Trophoblast cell (in vitro differentiated cells and primary cell): ENCODE results near the gene PPCDC.
"Not testable (repeated sequence)": the region's sequence is repeated elsewhere in the genome, so short reads cannot be mapped to it uniquely, and the experiment has no call there.

Experiments
- DNase-seq, 2 donors: peaks; one replicate each; pipeline ENCODE4 v3.0.0-alpha.2; 2016
- H2AFZ ChIP-seq: 2 replicates; pipeline ENCODE4 v1.6.1; 2013; ENCODE audit warnings: low read length, moderate library complexity, mild to moderate bottlenecking; ENCODE audit not compliant: insufficient read depth, poor library complexity
- H2AK5ac ChIP-seq: 2 replicates; pipeline ENCODE4 v1.6.1; 2013; ENCODE audit warnings: mild to moderate bottlenecking, low read length
- H2BK120ac ChIP-seq: 2 replicates; pipeline ENCODE4 v1.6.1; 2013; ENCODE audit warnings: low read length, mild to moderate bottlenecking, moderate library complexity; ENCODE audit not compliant: insufficient read depth, poor library complexity
- H2BK12ac ChIP-seq: 2 replicates; pipeline ENCODE4 v1.6.1; 2013; ENCODE audit warnings: mild to moderate bottlenecking, low read length, moderate library complexity
- H2BK5ac ChIP-seq: 2 replicates; pipeline ENCODE4 v1.6.1; 2013; ENCODE audit warnings: low read length, low read depth, moderate library complexity, mild to moderate bottlenecking; ENCODE audit not compliant: poor library complexity
- H3K14ac ChIP-seq: 2 replicates; pipeline ENCODE4 v1.6.1; 2013; ENCODE audit warnings: mild to moderate bottlenecking, low read length
- H3K18ac ChIP-seq: 2 replicates; pipeline ENCODE4 v1.6.1; 2013; ENCODE audit warnings: mild to moderate bottlenecking, low read length
- H3K23ac ChIP-seq: 2 replicates; pipeline ENCODE4 v1.6.1; 2013; ENCODE audit warnings: low read length
- H3K27ac ChIP-seq: 2 replicates; pipeline ENCODE4 v1.5.1; 2013; ENCODE audit warnings: low read depth, mild to moderate bottlenecking, inconsistent platforms, low read length, moderate library complexity
- H3K27me3 ChIP-seq: 2 replicates; pipeline ENCODE4 v1.6.1; 2013; ENCODE audit warnings: inconsistent platforms, mild to moderate bottlenecking, low read length, moderate library complexity; ENCODE audit not compliant: insufficient read depth
- H3K36me3 ChIP-seq, 2 experiments: 1 replicate in 1 of 2; 2 replicates in 1 of 2; pipeline ENCODE4 v1.6.1; 2013; ENCODE audit warnings: low read length in 2 of 2, mild to moderate bottlenecking in 2 of 2, moderate library complexity in 1 of 2; ENCODE audit not compliant: insufficient read depth in 2 of 2, control insufficient read depth in 1 of 2
- H3K4ac ChIP-seq: 2 replicates; pipeline ENCODE4 v1.6.1; 2013; ENCODE audit warnings: low read depth, mild to moderate bottlenecking, low read length, moderate library complexity
- H3K4me1 ChIP-seq, 2 experiments: 1 replicate in 1 of 2; 2 replicates in 1 of 2; pipeline ENCODE4 v1.6.1; 2013; ENCODE audit warnings: low read length in 2 of 2, mild to moderate bottlenecking in 2 of 2, moderate library complexity in 1 of 2; ENCODE audit not compliant: insufficient read depth in 2 of 2, control insufficient read depth in 1 of 2
- H3K4me2 ChIP-seq: 2 replicates; pipeline ENCODE4 v1.6.1; 2013; ENCODE audit warnings: inconsistent platforms, mild to moderate bottlenecking, low read length, moderate library complexity
- H3K4me3 ChIP-seq: 2 replicates; pipeline ENCODE4 v1.5.1; 2013; ENCODE audit warnings: mild to moderate bottlenecking, low read depth, low read length, inconsistent platforms
- H3K79me1 ChIP-seq: one replicate; pipeline ENCODE4 v1.6.1; 2013; ENCODE audit warnings: low read length
- H3K79me2 ChIP-seq: 2 replicates; pipeline ENCODE4 v1.6.1; 2013; ENCODE audit warnings: low read length, mild to moderate bottlenecking; ENCODE audit not compliant: control insufficient read depth, insufficient read depth, poor library complexity
- H3K9ac ChIP-seq: 2 replicates; pipeline ENCODE4 v1.6.1; 2013; ENCODE audit warnings: mild to moderate bottlenecking, low read length
- H3K9me3 ChIP-seq: 2 replicates; pipeline ENCODE4 v1.6.1; 2013; ENCODE audit warnings: low read depth, mild to moderate bottlenecking, control low read depth, inconsistent platforms, low read length; ENCODE audit not compliant: insufficient read depth
- H4K12ac ChIP-seq: 2 replicates; pipeline ENCODE4 v1.6.1; 2013; ENCODE audit warnings: low read depth, mild to moderate bottlenecking, low read length, moderate library complexity
- H4K8ac ChIP-seq: 2 replicates; pipeline ENCODE4 v1.6.1; 2013; ENCODE audit warnings: low read depth, mild to moderate bottlenecking, low read length, moderate library complexity
- H4K91ac ChIP-seq: one replicate; pipeline ENCODE4 v1.6.1; 2013; ENCODE audit warnings: low read depth, mild to moderate bottlenecking, low read length, moderate library complexity
- WGBS: extraction: QIAGEN DNeasy Blood & Tissue Kit; methylation state at CpG from one replicate; pipeline ENCODE4 v1.1.7; 2013; ENCODE audit warnings: missing lambda C conversion rate; ENCODE audit not compliant: insufficient read length, insufficient coverage; ENCODE audit errors: extremely low coverage; 5-methylcytosine and 5-hydroxymethylcytosine counted together

PPCDC gene

DNA sequence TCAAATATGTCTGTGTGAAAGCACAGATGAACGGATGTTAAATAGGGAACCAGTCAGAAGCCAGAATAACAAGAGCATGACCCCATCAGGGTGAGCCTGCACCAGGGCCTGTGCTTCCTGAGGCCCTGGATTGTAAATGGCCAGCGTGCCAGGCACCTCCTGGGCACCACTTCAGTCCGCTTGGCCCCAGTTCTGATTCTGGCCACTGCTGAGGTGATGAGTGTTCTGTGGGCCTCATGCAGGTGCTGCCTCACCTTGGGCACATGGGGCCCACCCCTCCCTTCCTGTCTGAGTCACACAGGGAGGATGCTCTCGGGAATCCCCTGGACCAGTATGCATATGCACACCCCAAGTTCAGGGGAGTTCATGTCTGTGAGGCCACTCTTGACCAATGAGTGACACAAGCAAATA is 54.2 kb downstream of the PPCDC start:
- not testable (repeated sequence) for H4K91ac ChIP-seq, H3K36me3 ChIP-seq, H3K4ac ChIP-seq, H2BK12ac ChIP-seq, H3K4me1 ChIP-seq, H3K9ac ChIP-seq, H3K9me3 ChIP-seq, H3K14ac ChIP-seq, H3K4me3 ChIP-seq, H3K79me2 ChIP-seq, H4K8ac ChIP-seq, H3K79me1 ChIP-seq, H3K27ac ChIP-seq, H4K12ac ChIP-seq, DNase-seq, H2AFZ ChIP-seq, H3K23ac ChIP-seq, H2BK120ac ChIP-seq, H2AK5ac ChIP-seq, H2BK5ac ChIP-seq, H3K18ac ChIP-seq, H3K4me2 ChIP-seq, H3K27me3 ChIP-seq
- WGBS: no CpG with 5 or more reads among the region's 4 CpGs

DNA sequence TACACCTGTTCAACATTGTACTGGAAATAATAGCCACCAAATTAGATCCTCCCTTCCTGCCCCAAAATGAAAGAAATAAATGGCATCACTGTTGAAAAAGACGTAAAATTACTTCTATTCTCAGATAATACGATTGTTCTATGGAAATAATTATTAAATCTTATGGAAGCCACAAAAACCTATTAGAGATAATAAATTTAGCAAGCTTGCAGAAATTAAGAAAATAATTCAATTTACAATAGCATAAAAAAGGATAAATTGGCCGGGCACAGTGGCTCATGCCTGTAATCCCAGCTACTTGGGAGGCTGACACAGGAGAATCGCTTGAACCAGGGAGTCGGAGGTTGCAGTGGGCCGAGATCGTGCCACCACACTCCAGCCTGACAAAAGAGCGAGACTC is 57.8 kb downstream of the PPCDC start:
- DNase-seq: no peak
- Histone ChIP-seq H3K9ac (no peak overlapping the region), H4K12ac (no peak overlapping the region), H3K4me3 (no peak overlapping the region), H4K91ac (no peak overlapping the region), H3K36me3 (no peaks in the 10 kb centered on the region), H3K9me3 (no peaks in the 10 kb centered on the region), H3K23ac (no peak overlapping the region), H2AFZ (no peak overlapping the region), H2BK12ac (no peak overlapping the region), H2BK5ac (no peak overlapping the region), H3K27ac (no peak overlapping the region), H3K27me3 (no peaks in the 10 kb centered on the region), H3K4ac (no peak overlapping the region), H3K18ac (no peak overlapping the region), H3K79me2 (no peaks in the 10 kb centered on the region), H4K8ac (no peak overlapping the region), H3K4me1 (no peaks in the 10 kb centered on the region), H2AK5ac (no peak overlapping the region), H3K79me1 (no peaks in the 10 kb centered on the region), H3K4me2 (no peak overlapping the region), H3K14ac (no peak overlapping the region), H2BK120ac (no peak overlapping the region)
- no CpG with 5 or more reads among the region's 8 CpGs for WGBS

DNA sequence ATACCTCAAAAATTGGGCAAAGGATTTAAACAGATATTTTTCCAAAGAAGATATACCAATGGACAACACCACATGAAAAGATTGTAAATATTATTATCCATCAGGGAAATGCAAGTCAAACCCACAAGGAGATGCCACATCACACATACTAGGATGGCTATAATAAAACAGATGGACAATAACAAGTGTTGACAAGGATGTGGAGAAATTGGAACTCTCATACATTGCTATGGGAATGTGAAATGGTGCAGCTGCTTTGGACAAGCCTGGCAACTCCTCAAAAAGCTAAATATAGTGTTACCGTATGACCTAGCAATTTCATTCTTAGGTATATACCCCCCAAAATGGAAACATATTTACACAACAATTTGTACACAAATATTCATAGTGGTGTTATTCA is 59.3 kb downstream of the PPCDC start:
- H3K79me1 ChIP-seq: no peaks in the 10 kb centered on the region
- H2AFZ ChIP-seq: no peak overlapping the region
- no peak overlapping the region for H3K14ac ChIP-seq

DNA sequence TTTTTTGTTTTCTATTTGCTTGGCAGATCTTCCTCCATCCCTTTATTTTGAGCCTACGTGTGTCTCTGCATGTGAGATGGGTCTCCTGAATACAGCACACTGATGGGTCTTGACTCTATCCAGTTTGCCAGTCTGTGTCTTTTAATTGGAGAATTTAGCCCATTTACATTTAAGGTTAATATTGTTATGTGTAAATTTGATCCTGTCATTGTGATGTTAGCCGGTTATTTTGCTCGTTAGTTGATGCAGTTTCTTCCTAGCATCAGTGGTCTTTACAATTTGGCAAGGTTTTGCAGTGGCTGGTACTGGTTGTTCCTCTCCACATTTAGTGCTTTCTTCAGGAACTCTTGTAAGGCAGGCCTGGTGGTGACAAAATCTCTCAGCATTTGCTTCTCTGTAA is 62.3 kb downstream of the PPCDC start:
- H3K79me2 ChIP-seq, H4K12ac ChIP-seq, H2AK5ac ChIP-seq, H3K18ac ChIP-seq, H3K23ac ChIP-seq, DNase-seq, H3K4ac ChIP-seq, H2BK5ac ChIP-seq, H3K4me3 ChIP-seq, H3K36me3 ChIP-seq, H3K4me1 ChIP-seq, H3K79me1 ChIP-seq, H3K9ac ChIP-seq, H4K91ac ChIP-seq, H2AFZ ChIP-seq, H3K9me3 ChIP-seq, H3K4me2 ChIP-seq, H2BK120ac ChIP-seq, H3K14ac ChIP-seq, H3K27ac ChIP-seq, H4K8ac ChIP-seq, H3K27me3 ChIP-seq, H2BK12ac ChIP-seq: not testable (repeated sequence)
- WGBS: no CpG with 5 or more reads among the region's 3 CpGs

More for the DNA sequence above, 59.3 kb downstream of the PPCDC start:
- H3K4ac ChIP-seq: no peak overlapping the region
- no peak overlapping the region for H3K4me3 ChIP-seq
- H3K36me3 ChIP-seq: no peaks in the 10 kb centered on the region
- no peak overlapping the region for H3K9ac ChIP-seq
- no peak overlapping the region for H2BK120ac ChIP-seq
- no peak overlapping the region for H2BK5ac ChIP-seq
- no peaks in the 10 kb centered on the region for H3K9me3 ChIP-seq
- no peak overlapping the region for H2AK5ac ChIP-seq
- H3K4me1 ChIP-seq: no peaks in the 10 kb centered on the region
- WGBS: no CpG with 5 or more reads among the region's 1 CpG
- H2BK12ac ChIP-seq: no peak overlapping the region
- H4K91ac ChIP-seq: no peak overlapping the region
- no peak overlapping the region for H4K8ac ChIP-seq
- no peak overlapping the region for H3K27ac ChIP-seq
- no peak overlapping the region for H3K4me2 ChIP-seq
- H3K23ac ChIP-seq: no peak overlapping the region
- H3K27me3 ChIP-seq: no peaks in the 10 kb centered on the region
- H4K12ac ChIP-seq: no peak overlapping the region
- DNase-seq: no peak
- no peak overlapping the region for H3K18ac ChIP-seq
- no peaks in the 10 kb centered on the region for H3K79me2 ChIP-seq
